Fibroblast of peridontal ligament (primary cell): ENCODE results near the gene TXNRD2.
"Not testable (repeated sequence)": the region's sequence is repeated elsewhere in the genome, so short reads cannot be mapped to it uniquely, and the experiment has no call there.

Experiments
- DNase-seq: peaks from one replicate; pipeline ENCODE4 v3.0.0-alpha.2; 2010; ENCODE audit errors: extremely low read depth

The TXNRD2 gene

DNA sequence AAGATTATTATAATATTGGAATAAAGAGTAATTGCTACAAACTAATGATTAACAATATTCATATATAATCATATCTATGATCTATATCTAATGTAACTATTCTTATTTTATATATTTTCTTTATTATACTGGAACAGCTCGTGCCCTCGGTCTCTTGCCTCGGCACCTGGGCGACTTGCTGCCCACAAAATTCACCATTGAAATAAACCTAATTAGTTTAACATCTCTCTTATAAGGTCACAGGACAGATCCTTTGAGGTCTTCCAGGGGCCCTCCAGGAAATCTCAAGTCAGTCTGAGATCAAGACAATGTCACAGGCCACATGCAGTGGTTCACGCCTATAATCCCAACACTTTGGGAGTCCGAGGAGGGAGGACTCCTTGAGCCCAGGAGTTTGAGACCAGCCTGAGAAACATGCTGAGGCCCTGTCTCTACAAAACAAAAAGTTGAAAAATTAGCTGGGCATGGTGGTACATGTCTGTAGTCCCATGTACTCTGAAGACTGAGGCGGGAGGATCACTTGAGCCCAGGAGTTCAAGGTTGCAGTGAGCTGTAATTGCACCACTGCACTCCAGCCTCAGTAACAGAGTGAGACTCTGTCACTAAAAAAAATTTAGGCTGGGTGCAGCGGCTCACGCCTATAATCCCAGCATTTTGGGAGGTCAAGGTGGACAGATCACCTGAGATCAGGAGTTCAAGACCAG lies 6.6 kb upstream of the TXNRD2 start:
- no peak for DNase-seq

DNA sequence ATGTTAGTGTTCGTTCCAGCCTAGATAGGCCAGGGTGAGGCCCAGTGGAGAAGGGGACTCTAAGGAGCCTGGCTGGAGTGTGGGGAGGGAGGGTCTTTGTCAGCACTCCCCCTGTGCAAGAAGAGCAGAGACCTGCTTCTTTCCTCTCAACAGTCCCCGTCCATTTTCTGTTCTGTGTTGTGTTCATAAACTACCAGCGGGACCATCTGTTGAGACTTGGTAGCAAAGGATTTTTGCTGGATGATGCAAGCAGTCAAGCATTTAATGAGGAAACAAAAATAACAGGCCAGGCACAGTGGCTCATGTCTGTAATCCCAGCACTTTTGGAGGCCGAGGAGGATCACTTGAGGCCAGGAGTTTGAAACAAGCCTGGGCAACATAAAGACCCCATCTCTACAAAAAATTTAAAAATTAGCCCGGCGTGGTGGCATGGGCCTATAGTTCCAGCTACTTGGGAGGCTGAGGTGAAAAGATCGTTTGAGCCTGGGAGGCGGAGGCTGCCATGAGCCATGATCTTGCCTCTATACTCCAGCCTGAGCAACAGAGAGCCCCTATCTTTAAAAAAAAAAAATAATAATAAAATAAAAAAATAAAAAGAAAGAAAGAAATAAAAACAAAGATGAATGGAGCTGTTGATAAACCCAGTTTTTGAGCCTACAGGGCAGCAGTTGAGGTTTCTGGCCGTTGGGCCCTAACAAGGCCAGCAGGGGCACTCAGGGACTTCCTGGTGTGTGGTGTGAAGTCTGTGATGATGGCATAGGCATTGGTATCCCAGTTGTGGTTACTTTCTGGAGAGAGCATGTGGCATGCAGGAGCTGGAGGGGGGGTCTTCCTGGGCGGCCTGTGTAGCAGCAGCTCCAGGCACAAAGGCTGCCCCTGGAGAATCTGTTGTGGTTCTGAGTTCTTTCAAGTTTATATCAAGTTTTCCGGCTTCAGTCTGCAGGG lies 1.7 kb upstream of the TXNRD2 start:
- peak; percentile 95 for DNase-seq

DNA sequence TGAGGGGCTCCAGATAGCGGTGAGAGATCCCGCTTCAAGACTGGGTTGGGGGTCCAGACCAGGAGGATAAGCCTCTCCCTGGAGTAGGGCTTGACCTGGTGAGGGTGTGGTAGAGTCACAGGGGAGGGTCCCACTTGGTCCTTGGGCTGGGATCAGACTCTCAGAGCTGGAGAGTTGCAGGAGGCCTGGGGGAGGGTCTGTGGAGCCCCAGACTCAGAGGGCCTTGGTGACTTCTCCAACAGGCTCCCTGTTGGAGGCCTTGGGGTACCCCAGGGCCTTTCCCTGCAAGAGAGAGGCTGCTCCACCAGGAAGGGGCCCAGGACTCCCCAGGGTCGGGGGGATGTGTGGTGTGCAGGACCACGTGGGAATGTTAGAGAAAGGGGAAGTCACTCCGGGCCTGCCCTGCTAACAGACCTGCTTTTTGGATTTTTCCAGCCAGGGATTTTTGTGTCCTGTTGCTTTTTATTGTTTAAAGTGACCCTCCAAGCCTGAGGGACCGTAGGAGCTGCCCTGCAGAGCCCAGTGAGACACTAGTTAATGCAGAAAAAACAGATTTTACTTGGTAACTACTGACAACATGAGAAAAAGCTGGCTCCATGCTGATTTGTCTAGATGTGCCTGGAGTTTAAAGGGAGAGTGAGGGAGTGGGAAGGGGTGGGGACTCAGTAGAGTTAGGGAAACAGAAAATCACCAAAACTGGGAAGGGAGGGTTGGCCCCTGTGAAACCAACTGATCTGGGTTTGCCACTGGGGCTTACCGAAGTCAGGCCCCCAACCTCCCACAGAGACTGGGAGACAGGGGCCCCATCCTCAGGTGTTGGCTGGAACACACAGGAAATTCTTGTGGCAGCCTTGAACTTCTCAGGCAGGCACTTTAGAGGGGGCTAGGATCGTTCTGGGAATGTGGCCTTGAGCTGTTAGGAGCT lies 801 bp upstream of the TXNRD2 start:
- DNase-seq, result peak; percentile 86

DNA sequence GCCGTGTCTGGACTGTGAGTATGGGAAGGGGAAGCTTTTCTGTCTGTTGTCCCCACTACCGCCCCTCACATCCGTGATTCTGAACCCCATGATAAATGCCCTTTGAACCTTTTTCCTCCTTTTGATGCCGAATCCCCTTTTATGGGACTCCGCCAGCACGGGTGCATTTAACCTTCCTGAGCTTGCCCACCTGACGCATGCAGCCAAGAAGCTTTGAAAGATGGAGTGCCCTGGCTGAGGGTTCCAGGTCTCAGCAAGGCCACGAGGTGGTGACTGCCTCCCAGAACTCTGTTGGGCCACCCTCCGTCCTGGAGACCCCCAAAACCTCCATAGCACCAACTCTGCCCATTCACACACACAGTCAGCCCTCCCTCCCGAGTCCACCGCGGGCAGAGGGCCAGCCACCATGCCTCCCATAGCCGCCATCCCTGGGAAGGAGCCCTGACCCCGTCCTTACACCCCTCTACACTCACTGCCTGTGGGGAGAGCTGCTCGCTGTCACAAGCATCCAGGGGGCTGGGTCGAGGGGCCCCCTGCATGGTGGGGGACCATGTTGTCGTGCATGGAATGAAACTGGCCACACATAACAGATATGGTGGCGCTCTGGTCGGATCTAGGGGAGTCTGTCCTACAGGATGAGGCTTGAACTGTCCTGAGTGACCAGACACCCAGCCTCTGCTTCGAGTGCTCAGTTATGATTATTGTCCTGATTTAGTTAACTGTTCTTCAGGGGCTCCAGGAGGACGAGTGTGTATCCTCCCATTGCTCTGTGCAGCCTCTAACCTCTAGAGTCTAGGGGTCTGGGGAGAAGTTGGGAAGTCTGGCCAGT lies 868 bp downstream of the TXNRD2 start:
- DNase-seq, result no peak

DNA sequence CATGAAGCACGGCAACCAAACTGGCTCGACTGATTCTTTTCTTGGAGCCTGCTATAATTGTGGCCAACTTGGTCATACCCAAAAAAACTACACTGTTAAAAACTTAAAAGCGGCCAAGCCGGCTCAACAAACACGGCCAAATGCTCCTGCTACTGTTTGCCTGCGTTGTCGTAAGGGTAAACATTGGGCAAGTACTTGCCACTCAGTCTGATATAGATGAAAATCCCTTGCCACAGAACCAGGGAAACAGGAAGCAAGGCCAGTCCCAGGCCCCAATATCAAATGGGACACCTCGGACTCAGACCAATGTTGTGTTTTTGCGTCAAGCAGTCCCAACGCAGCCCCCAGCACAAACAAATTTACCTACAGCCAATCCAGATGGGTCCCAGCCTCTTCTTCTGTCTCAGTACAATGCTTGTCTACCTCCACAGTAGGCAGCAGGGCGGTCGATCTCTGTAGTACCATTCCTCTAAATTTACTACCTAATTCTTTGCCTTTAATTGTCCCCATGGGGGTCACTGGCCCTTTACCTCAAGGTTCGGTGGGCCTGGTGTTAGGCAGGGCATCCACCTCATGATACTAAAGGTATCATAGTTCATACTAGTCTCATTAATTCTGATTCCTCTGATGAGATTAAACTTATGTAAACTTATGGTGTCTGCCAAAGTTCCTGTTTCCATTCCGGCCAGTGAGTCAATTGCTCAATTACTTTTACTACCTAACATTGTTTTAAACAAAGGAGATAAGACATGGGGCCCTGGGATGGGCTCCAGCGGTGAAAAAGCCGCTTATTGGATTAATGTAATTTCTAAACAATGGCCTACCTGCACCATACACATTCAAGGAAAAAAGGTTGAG lies 3.8 kb downstream of the TXNRD2 start:
- no peak for DNase-seq

DNA sequence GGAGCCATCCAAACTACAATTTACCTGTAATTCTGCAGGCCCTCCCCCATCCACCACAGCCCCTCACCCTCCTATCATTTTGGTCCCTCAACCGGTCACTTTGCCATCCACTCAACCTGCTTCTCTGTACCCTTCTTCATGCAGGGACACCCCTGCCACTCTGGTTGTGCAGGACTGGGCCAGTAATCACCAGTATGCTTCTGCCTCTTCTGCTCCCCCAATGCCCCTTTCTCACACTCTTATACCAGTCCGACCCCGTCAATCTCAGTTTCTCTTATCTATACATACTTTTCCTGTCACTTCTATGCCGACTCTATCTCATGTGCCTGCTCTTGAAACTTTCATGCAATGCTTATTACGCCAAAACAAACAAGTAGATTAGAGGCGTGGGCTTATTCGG lies 5.1 kb downstream of the TXNRD2 start:
- no peak for DNase-seq

DNA sequence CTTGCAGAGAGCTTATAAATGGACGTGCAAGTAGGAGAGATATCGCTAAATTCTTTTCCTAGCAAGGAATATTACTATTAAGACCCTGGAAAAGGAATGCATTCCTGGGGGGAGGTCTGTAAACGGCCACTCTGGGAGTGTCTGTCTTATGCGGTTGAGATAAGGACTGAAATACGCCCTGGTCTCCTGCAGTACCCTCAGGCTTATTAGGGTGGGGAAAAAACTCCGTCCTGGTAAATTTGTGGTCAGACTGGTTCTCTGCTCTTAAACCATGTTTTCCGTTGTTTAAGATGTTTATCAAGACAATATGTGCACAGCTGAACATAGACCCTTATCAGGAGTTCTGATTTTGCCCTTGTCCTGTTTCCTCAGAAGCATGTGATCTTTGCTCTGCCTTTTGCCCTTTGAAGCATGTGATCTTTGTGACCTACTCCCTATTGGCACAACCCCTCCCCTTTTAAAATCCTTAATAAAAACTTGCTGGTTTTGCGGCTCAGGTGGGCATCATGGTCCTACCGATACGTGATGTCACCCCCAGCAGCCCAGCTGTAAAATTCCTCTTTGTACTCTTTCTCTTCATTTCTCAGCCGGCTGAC lies 6.4 kb downstream of the TXNRD2 start:
- DNase-seq, result not testable (repeated sequence)

DNA sequence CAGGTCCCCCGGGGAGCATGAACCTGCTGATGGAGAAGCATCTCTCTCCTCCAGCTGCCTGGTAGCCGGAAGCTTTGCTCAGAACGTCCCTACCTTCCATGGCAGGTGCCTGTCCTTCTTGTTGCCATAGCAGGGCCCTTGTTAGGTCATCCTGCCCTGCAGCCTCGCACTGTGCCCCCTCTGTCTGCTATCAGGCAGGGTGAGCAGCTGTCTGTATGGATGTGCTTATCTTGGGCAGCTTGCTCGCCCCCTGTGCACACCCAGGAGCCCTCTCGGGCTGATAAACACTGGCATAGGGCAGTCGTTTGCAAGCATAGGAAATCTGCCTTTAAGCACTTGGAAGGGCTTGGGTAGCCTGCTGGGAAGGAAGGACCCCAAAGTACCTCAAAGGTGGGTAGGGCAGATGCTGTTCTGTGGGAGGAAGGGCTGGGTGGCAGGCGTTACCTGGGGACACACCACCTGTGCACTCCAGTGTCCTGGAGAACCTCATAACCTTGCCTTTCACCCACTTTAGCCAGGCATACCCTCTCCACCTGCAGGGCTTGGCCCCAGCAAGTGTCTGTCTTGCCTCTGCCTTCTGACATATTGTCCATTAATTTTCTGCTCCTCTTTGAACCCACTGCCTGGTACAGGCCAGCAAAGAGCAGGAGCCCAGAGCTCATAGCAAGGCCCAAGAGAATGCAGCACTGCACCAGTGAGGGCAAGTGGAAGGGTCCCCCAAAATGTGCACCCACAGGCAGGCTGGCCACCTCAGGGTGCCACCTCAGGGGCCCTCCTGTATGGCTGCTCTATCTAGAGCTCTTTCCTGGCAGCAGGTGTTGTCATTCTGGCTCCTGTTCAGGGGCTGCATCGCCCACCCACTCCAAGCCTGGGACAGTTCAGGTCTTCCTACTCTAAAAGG lies 8.0 kb downstream of the TXNRD2 start:
- DNase-seq, result no peak

DNA sequence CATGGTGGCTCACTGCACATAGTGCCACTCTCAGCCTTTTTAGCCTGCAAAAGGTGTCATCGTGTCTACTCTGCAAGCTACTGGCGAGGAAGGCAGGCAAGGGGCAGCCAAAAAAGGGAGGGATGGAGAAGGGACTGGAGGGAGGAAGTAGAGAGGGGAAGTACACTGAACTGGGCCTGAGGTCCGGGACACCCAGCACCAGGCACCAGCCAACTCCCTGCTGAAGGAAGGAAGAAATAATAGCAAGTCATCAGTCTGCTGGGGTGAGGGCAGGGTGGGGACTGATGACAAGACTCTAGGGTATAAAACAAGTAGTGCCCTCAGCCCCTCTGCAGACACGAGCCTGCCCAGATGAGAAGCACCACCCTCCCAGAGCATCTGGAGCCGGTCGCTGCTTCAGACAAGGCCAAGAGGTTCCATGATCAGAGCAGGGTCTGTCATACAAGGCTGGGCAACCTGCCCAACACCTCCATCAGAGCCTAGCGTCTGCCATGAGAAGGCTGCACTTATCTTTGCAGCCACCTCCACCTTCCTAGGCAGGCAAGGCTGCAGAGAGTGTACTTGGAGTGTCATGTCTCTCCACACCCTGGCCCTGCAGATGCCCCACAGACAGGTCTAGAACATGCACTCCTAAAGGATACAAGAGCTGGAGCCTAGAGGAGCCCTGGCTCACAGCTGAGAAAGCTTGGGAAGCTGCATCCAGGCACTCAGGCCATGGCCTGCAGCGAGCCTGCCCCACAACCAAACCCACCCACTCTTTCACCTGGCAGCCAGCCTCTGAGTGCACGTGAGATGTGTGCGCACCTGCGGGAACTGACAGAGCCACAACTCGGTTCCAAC lies 9.0 kb downstream of the TXNRD2 start:
- DNase-seq, result no peak

DNA sequence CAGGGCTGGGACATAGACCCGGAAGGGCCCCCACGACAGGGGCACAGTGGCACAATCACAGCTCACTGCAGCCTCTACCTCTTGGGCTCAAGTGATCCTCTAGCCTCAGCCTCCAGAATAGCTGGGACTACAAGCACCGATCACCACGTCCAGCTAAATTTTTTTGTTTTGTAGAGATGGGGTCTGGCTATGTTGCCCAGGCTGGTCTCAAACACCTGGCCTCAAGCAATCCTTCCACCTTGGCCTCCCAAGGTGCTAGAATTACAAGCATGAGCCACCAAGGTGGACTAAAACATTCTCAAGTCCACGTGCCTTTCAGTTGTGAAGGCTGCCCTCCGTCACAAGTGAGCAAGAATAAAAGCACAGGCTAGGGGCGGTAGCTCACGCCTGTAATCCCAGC lies 10.1 kb downstream of the TXNRD2 start:
- no peak for DNase-seq

DNA sequence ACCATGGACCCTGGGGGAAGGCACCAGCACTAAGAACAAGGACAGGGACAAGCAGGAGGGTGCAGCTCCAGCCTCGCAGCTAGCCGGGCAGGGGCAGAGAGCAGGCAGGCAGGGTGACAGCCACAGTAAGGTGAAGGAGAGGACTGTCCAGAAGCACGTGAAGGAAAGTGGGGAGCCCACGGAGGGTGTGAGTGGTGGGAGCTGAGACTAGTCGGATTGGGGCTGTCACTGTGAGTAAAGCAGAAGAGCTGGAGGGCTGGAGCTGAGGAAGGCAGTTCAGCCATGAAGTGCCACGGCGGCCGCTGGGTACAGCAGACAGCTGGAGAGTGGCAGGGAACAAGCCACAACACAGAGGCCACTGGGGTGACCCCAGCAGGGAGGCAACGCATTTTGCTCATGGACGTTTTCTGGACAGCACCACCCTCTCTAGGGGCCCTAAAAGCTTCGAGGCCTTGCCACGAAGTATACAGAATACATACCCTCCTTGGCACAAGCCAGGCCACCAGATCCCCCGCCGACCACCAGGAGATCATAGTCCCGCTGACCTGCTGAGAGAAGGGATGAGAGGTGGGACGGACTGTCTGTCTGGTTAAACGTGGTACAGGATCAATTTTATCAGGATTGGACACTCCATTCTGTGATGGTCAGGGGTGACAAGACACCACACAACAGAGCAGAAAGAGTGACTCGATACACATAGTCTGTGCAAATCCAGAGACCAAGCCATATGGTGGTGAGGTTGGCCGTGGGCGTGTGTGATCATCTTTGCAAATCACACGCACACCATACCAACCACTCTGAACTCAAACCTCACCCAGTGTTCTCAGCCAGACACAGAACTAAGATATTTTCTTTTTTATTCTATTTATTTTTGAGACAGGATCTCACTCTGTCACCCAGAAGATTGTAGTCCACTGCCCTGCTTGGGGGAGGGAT lies 10.8 kb downstream of the TXNRD2 start:
- DNase-seq, result no peak

DNA sequence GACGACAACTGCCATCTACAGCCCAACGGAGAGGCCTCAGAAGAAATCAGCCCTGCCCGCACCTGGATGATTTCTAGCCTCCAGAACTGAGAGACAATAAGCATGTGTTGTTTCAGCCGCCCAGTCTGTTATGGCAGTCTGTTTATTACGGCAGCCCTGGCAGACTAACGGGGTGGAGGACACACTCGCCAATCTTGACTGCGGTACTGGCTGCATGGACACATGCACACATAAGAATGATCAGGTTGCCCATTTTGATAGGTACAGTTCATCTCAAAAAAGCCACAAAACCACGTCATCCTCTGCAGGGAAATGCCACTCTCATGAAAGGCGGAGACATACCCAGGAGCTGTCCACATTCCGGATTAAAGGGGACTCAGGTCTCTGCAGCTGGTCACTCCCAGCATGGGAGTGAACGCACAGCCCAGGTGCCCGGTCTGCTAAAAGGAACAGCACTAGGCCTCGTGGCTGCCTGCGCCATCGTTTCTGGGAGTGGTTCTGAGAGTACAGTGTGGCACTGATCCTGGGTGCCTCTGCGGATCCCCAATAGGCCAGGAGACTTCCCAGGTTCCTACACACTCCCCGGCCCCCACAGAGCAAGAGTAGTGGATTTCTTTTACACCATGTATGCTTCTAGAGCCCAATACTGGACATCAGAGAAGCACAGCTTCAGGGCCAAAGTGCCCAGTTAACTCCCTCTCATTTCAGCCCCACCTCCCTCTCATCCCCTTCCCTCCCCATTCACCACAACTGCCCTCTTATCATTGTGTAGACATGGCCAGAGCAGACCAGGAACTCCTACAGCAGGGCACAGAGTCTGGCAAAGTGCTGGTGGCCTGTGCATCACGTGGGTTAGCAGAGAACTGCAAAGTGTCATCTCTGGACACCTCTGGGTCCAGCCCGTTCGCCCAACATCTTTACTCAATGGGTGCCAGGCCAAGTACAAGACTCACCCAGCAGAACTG lies 11.8 kb downstream of the TXNRD2 start:
- no peak for DNase-seq

DNA sequence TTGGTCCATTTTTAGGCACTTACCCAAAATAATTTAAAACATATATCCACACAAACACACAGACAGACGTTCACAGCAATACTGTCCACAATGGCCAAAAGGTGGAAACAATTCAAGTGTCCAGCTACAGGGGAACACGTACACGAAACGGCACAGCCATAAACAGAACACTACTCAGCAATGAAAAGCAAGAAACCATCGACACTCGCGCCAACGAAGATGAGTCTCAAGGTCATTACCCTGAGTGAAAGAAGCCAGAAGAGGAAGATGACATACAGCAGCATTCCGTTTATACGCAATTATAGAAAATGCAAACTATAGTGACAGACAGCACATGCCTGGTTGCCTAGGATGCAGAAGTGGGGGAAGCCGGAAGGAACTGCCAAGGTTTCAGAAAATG lies 13.4 kb downstream of the TXNRD2 start:
- DNase-seq, result no peak

DNA sequence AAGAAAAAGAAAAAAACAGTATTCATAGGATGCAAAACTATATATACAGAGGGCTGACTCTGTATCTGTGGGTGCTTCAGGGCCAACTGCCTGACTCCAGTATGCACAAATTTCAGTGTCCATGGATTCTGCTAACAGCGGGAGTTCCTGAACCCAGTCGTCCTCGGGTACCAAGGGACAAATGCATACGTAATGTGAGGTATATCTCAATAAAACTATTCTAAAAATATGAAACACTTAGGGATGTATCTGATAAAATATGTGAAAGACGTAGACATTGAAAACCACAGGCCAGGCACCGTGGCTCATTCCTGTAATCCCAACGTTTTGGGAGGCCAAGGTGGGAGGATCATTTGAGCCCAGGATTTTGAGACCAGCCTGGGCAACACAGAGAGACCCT lies 13.9 kb downstream of the TXNRD2 start:
- no peak for DNase-seq

DNA sequence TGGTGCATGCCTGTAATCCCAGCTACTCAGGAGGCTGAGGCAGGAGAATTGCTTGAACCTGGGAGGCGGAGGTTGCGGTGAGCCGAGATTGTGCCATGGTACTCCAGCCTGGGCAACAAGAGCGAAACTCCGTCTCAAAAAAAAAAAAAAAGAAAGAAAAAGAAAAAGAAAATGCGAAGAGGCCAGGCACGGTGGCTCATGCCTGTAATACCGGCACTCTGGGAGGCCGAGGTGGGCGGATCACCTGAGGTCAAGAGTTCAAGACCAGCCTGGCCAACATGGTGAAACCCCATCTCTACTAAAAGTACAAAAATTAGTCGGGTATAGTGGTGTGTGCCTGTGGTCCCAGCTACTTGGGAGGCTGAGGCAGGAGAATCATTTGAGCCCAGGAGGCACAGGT lies 15.6 kb downstream of the TXNRD2 start:
- not testable (repeated sequence) for DNase-seq
